Natural killer cell treated with Interleukin-12 subunit alpha and Interleukin-12 subunit beta and Interleukin-15 and Interleukin-18, amount 100 ng/mL, for 72 hours (primary cell): ENCODE results near the gene LRRC4C. TPM values are rescaled to one million over a fixed set of nuclear protein-coding genes. Genes with fewer than 3 reads are reported as not detected.

Experiments used
- ATAC-seq, 2 donors: fragments of 150-1000 bp; cut with Tn5 transposase in 1 of 2; sonication (Bioruptor Pico), chemical (Tn5 transposase) in 1 of 2; 2 replicates each; pipeline ENCODE4 v1.10.0; 2021
- DNase-seq: peaks from one replicate; pipeline ENCODE4 v3.0.0; 2022; ENCODE audit warnings: low spot score
- H3K27ac Mint-ChIP-seq, 2 donors: 1 replicate in 1 of 2; 2 replicates in 1 of 2; pipeline ENCODE4 v1.8.0; 2022; ENCODE audit warnings: mixed read lengths in 2 of 2, mild to moderate bottlenecking in 1 of 2, moderate library complexity in 1 of 2
- H3K27me3 Mint-ChIP-seq, 2 donors: 1 replicate in 1 of 2; 2 replicates in 1 of 2; pipeline ENCODE4 v1.8.0; 2022; ENCODE audit warnings: mixed read lengths in 2 of 2
- H3K36me3 Mint-ChIP-seq: one replicate; pipeline ENCODE4 v1.8.0; 2022; ENCODE audit warnings: mixed read lengths
- H3K4me1 Mint-ChIP-seq, 2 donors: 1 replicate in 1 of 2; 2 replicates in 1 of 2; pipeline ENCODE4 v1.8.0; 2022; ENCODE audit warnings: low read depth in 2 of 2, mixed read lengths in 2 of 2, mild to moderate bottlenecking in 1 of 2
- H3K4me3 Mint-ChIP-seq: one replicate; pipeline ENCODE4 v1.8.0; 2022; ENCODE audit warnings: mixed read lengths
- H3K9me3 Mint-ChIP-seq: 2 replicates; pipeline ENCODE4 v1.8.0; 2022; ENCODE audit warnings: mixed read lengths
- total RNA-seq, 2 donors: library from RNA; stranded (reverse); gene quantifications; one replicate each; pipeline ENCODE4 v1.2.3, GENCODE V29; 2022

LRRC4C gene
- total RNA-seq, 2 donors from 2014 or later: not detected

DNA sequence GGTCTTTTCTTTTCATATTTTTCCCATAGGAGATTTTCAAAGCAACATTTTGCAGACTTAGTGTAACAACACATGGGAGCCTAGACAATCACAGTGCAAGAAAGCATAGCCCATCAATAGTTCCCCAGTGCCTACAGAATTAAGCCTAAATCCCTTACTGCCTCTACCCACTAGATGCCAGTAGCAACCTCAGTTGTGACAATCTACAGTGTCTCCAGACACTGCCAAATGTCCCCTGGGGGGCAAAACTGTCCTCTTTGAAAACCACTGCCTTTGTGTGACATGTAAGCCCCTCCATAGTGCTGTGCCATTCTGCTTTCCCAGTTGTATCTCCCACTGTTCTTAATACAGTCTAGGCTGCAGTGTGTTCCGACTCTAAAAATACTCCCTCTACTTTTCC, 1329.0 kb downstream of the LRRC4C start:
- Mint-ChIP-seq H3K27me3 (no peaks in the 10 kb centered on the region), H3K27ac (no peak overlapping the region), H3K4me3 (no peak overlapping the region), H3K9me3 (peaks cover 6% of the 10 kb centered on the region), H3K36me3 (no peaks in the 10 kb centered on the region), H3K4me1 (no peaks in the 10 kb centered on the region)
- no peak for DNase-seq
- no peak for ATAC-seq

DNA sequence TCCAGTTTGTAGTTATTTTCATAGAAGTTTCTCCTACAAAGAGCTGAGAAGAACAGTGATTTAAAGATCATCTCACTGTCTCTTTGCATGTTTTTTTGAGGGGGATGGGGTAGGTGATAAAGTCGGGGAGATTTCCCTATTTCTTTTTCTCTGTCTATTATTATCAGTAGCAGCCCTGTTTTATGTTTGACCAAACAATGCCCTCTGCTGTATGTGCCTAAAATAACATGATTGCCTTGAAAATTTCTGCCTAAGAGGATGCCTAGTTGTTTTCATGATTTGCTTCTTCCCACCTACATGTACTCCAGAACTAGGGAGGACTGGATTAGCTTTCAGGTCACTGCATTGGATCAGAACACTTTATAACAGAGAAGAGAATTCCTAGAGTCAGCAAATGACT, 1330.2 kb downstream of the LRRC4C start:
- Mint-ChIP-seq H3K9me3 (peaks cover 8% of the 10 kb centered on the region), H3K27ac (no peak overlapping the region), H3K4me3 (no peak overlapping the region), H3K27me3 (no peaks in the 10 kb centered on the region), H3K36me3 (no peaks in the 10 kb centered on the region), H3K4me1 (no peaks in the 10 kb centered on the region)
- ATAC-seq (no peak), DNase-seq (no peak)

DNA sequence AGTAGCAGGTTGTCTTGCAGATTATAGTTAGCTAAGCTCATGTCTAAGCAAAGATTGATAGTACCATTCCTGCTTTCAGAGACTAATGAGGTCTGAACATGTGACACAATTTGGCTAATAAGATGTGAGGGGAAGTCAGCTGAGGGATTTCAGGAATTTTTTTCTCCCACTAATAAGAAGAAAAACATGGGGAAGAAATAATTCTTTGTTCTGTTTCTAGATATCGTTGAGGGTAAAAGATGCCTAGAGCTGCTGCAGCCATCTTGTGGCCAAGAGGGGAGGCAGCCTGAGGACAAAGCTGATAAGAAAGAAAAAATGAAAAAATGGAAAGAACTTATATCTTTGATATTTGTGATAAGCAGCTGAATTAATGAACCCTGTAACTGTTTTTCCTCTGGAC, 1334.4 kb downstream of the LRRC4C start:
- no peak overlapping the region for H3K27ac Mint-ChIP-seq
- no peaks in the 10 kb centered on the region for H3K27me3 Mint-ChIP-seq
- DNase-seq (no peak), ATAC-seq (no peak)
- no peak overlapping the region for H3K4me3 Mint-ChIP-seq
- H3K9me3 Mint-ChIP-seq: peaks cover 3% of the 10 kb centered on the region
- H3K4me1 Mint-ChIP-seq: no peaks in the 10 kb centered on the region
- no peaks in the 10 kb centered on the region for H3K36me3 Mint-ChIP-seq

DNA sequence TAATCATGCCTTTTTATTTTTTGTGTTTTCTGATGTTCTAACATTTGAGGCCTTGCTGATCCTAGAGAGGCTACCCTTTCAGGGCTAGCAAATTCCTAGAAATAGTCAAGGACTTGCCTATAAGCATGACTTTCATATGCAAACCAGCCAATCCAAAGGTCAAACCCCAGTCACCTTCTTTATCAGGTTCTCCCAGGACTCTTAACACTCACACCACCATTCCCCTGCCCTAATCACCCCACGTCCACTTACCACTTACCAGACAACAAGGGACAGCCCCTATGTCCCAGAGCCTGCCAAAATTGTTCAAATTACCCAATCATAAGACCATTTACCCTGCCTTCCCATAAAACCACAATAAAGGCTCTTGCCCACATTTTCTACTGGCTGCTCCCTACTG, 1339.8 kb downstream of the LRRC4C start:
- Mint-ChIP-seq H3K27ac (no peak overlapping the region), H3K4me3 (no peak overlapping the region), H3K9me3 (peaks cover 20% of the 10 kb centered on the region), H3K36me3 (no peaks in the 10 kb centered on the region), H3K4me1 (no peaks in the 10 kb centered on the region), H3K27me3 (no peaks in the 10 kb centered on the region)
- DNase-seq: no peak
- no peak for ATAC-seq

DNA sequence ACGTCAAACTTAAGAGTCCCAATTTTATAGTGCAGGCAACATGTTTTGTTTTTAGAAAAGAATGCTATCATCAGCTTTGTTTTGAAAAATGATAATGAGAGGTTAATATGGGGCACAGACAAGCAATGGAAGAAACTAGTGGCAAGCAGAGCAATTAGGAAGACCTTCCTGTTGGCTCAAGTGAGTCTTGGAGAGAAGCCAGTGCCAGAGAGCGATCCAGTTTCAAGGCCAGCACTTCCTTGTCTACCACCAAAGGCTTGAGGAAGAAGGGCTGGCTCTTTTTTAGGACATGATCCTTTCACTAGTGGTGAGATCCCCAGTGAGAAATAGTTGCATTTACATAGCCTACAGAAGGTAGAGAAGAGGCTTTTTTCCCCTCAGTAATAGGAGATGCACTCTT, 1340.7 kb downstream of the LRRC4C start:
- Mint-ChIP-seq H3K27ac (no peak overlapping the region), H3K36me3 (no peaks in the 10 kb centered on the region), H3K9me3 (peaks cover 17% of the 10 kb centered on the region), H3K4me1 (no peaks in the 10 kb centered on the region), H3K27me3 (no peaks in the 10 kb centered on the region), H3K4me3 (no peak overlapping the region)
- ATAC-seq (no peak), DNase-seq (no peak)

DNA sequence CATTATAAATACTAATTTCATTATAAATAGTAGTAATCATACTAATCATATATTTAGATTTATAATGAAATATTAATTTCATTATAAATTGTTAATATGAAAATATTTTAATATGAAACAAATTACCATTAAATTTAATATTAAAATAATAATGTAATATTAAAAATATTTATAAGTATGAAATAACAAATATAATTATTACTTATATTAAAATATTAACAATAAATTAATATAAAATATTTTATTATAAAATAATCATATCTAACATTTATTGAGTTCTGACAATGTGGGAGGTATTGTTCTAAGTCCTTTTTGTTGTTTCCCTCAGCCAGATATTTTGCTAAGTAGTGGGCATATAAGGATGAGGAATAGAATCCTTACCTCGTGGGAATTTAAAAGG, 1341.4 kb downstream of the LRRC4C start:
- H3K4me1 Mint-ChIP-seq: no peaks in the 10 kb centered on the region
- no peaks in the 10 kb centered on the region for H3K36me3 Mint-ChIP-seq
- H3K27me3 Mint-ChIP-seq: no peaks in the 10 kb centered on the region
- no peak overlapping the region for H3K27ac Mint-ChIP-seq
- peaks cover 17% of the 10 kb centered on the region for H3K9me3 Mint-ChIP-seq
- no peak overlapping the region for H3K4me3 Mint-ChIP-seq
- ATAC-seq (no peak), DNase-seq (no peak)

DNA sequence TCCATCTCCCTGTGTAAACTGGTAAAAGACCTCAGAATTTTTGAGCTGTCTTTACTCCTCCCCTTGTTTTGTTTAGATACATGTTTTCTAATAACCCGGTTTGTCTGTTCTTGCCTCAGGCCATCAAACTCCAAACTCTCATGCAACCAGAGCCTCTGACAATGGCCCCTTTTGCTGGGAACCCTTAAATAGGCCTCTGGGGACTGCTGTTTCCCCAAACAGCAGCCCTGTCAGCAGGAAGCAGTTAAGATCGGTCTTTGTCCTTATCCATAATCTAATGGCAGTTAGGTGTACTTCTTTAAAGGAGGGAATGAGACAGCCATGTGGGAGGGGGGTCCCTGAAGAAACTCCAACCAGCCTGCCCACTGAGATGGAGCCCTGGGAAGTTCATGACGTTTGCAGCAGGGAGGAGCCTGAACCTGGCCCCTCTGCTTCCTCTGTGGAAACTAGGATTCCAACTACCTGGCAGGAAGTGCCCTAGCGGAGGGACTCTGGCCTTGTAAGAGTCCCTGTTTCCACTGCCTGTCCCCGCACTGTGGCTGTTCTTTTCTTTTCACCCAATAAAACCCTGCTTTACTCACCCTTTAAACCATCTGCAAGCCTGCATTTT, 1354.4 kb downstream of the LRRC4C start:
- no peak overlapping the region for H3K27ac Mint-ChIP-seq
- peaks cover 5% of the 10 kb centered on the region for H3K36me3 Mint-ChIP-seq
- no peak for ATAC-seq
- no peak for DNase-seq
- no peak overlapping the region for H3K4me3 Mint-ChIP-seq
- peaks cover 11% of the 10 kb centered on the region for H3K9me3 Mint-ChIP-seq
- no peaks in the 10 kb centered on the region for H3K27me3 Mint-ChIP-seq
- no peaks in the 10 kb centered on the region for H3K4me1 Mint-ChIP-seq

DNA sequence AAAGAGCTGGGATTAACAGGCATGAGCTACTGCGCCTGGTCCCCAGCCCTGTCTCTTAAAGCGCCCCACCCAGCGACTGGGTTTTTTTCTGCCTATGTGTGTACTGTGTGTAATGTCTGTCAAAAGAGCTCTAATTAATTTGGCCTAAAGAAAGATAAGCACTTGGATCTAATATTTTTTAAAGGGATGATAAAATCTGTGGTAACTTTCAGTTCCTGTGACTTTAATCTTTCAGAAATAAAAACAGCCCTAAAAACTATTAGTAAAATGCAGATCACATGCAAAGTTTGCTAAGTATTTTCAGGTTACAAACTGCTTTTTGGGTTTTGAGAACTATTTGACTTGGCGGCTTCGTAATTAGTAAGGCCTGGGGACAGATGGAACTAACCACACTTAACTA, 1358.7 kb downstream of the LRRC4C start:
- no peak overlapping the region for H3K4me3 Mint-ChIP-seq
- no peak for ATAC-seq
- no peaks in the 10 kb centered on the region for H3K4me1 Mint-ChIP-seq
- H3K27ac Mint-ChIP-seq: no peak overlapping the region
- peaks cover 5% of the 10 kb centered on the region for H3K36me3 Mint-ChIP-seq
- H3K9me3 Mint-ChIP-seq: peaks cover 8% of the 10 kb centered on the region
- H3K27me3 Mint-ChIP-seq: no peaks in the 10 kb centered on the region
- DNase-seq: no peak

DNA sequence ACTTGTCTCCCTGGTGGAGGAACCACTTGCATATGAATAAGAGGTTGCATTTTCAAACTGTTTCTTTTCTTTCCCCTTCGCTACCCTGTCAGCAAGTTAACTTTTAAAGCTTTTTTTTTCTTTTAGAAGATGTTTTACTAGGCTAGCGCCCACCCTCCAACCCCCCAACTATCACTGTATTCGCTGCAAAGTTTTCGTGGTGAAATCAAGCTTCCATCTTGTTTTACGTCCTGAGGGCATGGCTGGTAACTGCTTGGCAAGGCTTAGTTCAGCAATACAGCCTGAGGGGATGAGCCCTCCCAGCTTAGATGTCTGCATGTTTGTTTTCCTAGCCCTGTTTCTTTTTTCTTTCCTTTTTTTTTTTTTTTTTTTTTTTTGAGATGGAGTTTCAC, 1359.3 kb downstream of the LRRC4C start:
- H3K4me1 Mint-ChIP-seq: no peaks in the 10 kb centered on the region
- ATAC-seq: no peak
- no peak overlapping the region for H3K27ac Mint-ChIP-seq
- peaks cover 3% of the 10 kb centered on the region for H3K9me3 Mint-ChIP-seq
- no peaks in the 10 kb centered on the region for H3K27me3 Mint-ChIP-seq
- H3K36me3 Mint-ChIP-seq: peaks cover 5% of the 10 kb centered on the region
- H3K4me3 Mint-ChIP-seq: no peak overlapping the region
- DNase-seq: no peak

DNA sequence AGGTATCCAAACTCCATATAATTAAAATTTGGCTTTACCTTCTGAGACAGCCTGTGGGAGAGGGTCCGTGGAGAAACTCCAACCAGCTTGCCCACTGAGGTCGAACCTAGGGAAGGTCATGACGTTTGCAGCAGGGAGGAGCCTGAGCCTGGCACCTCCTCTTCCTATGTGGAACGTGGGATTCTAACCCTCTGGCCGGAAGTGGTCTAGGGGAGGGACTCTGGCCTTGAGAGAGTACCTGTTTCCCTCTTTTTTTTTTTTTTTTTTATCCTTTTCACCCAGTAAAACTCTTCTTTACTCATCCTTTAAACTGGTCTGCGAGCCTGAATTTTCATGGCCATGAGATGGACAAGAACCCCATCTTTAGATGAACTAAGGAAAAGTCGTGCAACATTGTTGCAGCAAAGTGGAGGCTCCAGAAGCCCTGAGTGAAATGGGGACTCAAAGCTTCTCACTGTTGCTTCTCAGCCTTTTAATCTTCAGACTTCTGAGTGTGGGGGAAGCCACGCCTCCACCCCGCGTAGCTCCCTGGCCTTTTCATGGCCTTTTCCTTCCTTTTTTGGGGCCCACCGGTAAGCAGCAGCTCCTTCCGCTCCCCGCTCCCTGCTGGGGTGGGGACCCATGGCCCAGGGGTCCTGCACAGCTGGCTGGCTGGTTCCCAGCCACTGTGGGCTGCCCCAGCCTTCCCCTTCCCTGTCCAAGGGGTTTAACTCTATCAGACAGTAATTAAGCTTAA, 1359.9 kb downstream of the LRRC4C start:
- no peaks in the 10 kb centered on the region for H3K27me3 Mint-ChIP-seq
- no peak for ATAC-seq
- no peaks in the 10 kb centered on the region for H3K4me1 Mint-ChIP-seq
- no peak for DNase-seq
- no peak overlapping the region for H3K27ac Mint-ChIP-seq
- H3K9me3 Mint-ChIP-seq: peaks cover 3% of the 10 kb centered on the region
- peaks cover 5% of the 10 kb centered on the region for H3K36me3 Mint-ChIP-seq
- H3K4me3 Mint-ChIP-seq: no peak overlapping the region

DNA sequence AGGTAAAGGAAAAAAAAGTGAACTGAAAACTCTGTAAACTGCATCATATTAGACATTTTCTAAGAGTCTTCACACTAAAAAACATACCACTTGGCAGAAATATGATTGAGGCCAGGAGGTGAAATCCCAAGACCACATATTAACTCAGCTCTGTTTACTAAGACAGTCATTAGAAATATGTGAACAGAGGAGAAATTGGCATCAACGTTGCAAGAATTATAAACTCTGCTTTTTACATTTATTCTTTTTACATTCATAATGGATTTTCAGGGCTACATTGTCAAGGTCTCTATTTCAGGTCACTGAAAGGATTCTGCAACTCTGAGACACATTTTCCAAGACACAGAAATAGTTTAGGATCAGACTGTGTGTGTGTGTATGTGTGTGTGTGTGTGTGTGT, 1364.0 kb downstream of the LRRC4C start:
- no peak for DNase-seq
- no peaks in the 10 kb centered on the region for H3K27me3 Mint-ChIP-seq
- H3K27ac Mint-ChIP-seq: no peak overlapping the region
- peaks cover 3% of the 10 kb centered on the region for H3K9me3 Mint-ChIP-seq
- H3K4me1 Mint-ChIP-seq: no peaks in the 10 kb centered on the region
- ATAC-seq: no peak
- H3K4me3 Mint-ChIP-seq: no peak overlapping the region
- H3K36me3 Mint-ChIP-seq: no peaks in the 10 kb centered on the region

DNA sequence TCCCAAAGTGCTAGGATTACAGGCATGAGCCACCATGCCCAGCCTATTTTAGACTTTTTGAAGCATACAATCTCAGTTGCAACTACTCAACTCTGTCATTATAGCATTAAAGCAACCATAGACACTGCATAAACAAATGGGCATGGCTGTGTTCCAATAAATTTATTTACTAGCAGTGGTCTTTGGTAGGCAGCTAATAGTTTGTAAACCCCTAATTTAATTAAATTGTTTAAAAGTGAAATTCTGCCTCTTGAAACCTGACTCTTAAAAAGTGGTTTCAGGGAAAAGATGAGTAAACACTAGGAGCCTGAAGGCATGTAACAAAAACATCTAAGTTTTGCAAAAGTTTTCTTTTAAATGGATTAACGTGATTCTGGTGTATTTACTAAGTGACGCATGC, 1364.5 kb downstream of the LRRC4C start:
- no peaks in the 10 kb centered on the region for H3K4me1 Mint-ChIP-seq
- H3K4me3 Mint-ChIP-seq: no peak overlapping the region
- H3K27me3 Mint-ChIP-seq: no peaks in the 10 kb centered on the region
- DNase-seq (no peak), ATAC-seq (no peak)
- H3K9me3 Mint-ChIP-seq: peaks cover 3% of the 10 kb centered on the region
- H3K27ac Mint-ChIP-seq: no peak overlapping the region
- H3K36me3 Mint-ChIP-seq: no peaks in the 10 kb centered on the region

DNA sequence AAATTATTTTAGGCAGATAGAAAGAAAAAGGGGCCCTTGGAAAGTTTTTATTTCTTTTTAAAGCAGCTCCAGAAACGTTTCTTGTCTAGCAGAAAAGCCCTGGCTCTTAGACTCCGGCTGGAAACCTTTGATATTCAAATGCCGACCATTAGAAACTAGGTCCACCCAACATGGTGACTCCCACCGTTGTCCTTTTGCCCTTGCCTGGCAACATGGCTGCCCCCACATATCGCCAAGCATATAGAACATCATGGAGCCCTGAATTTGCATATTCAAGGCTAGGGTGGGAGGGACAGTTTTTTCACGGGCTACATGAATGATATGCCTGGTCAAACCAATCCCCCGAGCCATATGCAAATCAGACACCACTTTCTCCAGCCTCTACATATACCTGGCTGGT, 1379.0 kb downstream of the LRRC4C start:
- H3K27ac Mint-ChIP-seq: no peak overlapping the region
- no peaks in the 10 kb centered on the region for H3K27me3 Mint-ChIP-seq
- no peak for DNase-seq
- H3K9me3 Mint-ChIP-seq: peaks cover 28% of the 10 kb centered on the region
- no peaks in the 10 kb centered on the region for H3K4me1 Mint-ChIP-seq
- H3K4me3 Mint-ChIP-seq: no peak overlapping the region
- ATAC-seq: no peak
- H3K36me3 Mint-ChIP-seq: peaks cover 11% of the 10 kb centered on the region
